Ovary (tissue), 3 donors: ENCODE results near the gene BTRC.

Experiments used
- CTCF ChIP-seq, 3 donors: fragments of 450-650 bp in 2 of 3; fragments of 200-600 bp in 1 of 3; IDR thresholded peaks; one replicate each; pipeline versions ENCODE4 v1.5.1 to v1.8.0; 2016 to 2022; ENCODE audit warnings: antibody characterized with exemption in 3 of 3, mild to moderate bottlenecking in 1 of 3
- EP300 ChIP-seq: sonication (generic); formaldehyde crosslinking; IDR thresholded peaks from one replicate; pipeline ENCODE4 v1.6.1; 2017; ENCODE audit warnings: antibody characterized with exemption
- POLR2A ChIP-seq: fragments of 450-650 bp; IDR thresholded peaks from one replicate; pipeline ENCODE4 v1.6.1; 2017; ENCODE audit warnings: antibody characterized with exemption, mild to moderate bottlenecking, moderate library complexity
- donor health status: DM: no; HTN: no; CAD: no.

- TF ChIP-seq CTCF (IDR thresholded peaks at IDR 0.05) (no peak), EP300 (no peak), POLR2A (no peak)
Measured at GRCh38 chr10:101568054-101568745, 214.2 kb downstream of the BTRC start.
